GM23338 (cell line): ENCODE data around the gene CNN2.

Experiments
- CREB1 ChIP-seq: fragments of 250-450 bp; sonication (Bioruptor Pico); IDR thresholded peaks from 2 replicates; pipeline ENCODE4 v1.5.0; 2020; ENCODE audit warnings: low read depth, mild to moderate bottlenecking, moderate library complexity
- ETS1 ChIP-seq: IDR thresholded peaks from 2 replicates; pipeline ENCODE4 v1.6.1; 2016; ENCODE audit warnings: antibody characterized with exemption
- EZH2 ChIP-seq: fragments of 200-600 bp; sonication (generic); IDR thresholded peaks from one replicate; pipeline ENCODE4 v1.8.0; 2017; ENCODE audit warnings: antibody characterized with exemption, mild to moderate bottlenecking, low read depth; ENCODE audit not compliant: unreplicated experiment
- EZH2phosphoT487 ChIP-seq: fragments of 200-600 bp; sonication (generic); IDR thresholded peaks from one replicate; pipeline ENCODE4 v1.8.1; 2018; ENCODE audit warnings: antibody characterized with exemption; ENCODE audit not compliant: unreplicated experiment
- JUNB ChIP-seq: IDR thresholded peaks from one replicate; pipeline ENCODE4 v1.6.1; 2016; ENCODE audit warnings: antibody characterized with exemption; ENCODE audit not compliant: unreplicated experiment
- NANOG ChIP-seq: IDR thresholded peaks from 2 replicates; pipeline ENCODE4 v1.6.1; 2016; ENCODE audit warnings: antibody characterized with exemption, borderline replicate concordance
- POLR2AphosphoS5 ChIP-seq: IDR thresholded peaks from 2 replicates; pipeline ENCODE4 v1.6.1; 2016; ENCODE audit warnings: antibody characterized with exemption, low read depth
- ZNF331 ChIP-seq: fragments of 250-450 bp; sonication (Bioruptor Pico); IDR thresholded peaks from 2 replicates; pipeline ENCODE4 v1.5.0; 2020; ENCODE audit warnings: low read depth, mild to moderate bottlenecking, moderate library complexity
- TF ChIP-seq, protein P1 (sequence below): IDR thresholded peaks from one replicate; pipeline ENCODE4 v1.6.1; 2018; ENCODE audit warnings: antibody characterized with exemption; ENCODE audit not compliant: unreplicated experiment
- TF ChIP-seq, protein P2 (sequence below), 2 experiments: fragments of 200-600 bp in 1 of 2; sonication (generic) in 1 of 2; conservative IDR thresholded peaks; 2 replicates each; pipeline versions ENCODE4 v1.5.1 to v1.6.1; 2016 to 2017; ENCODE audit warnings: antibody characterized with exemption in 2 of 2, low read depth in 2 of 2, mild to moderate bottlenecking in 2 of 2, moderate library complexity in 1 of 2
- TF ChIP-seq, protein P3 (sequence below): fragments of 250-450 bp; sonication (Bioruptor Pico); IDR thresholded peaks from 2 replicates; pipeline ENCODE4 v1.5.0; 2020; ENCODE audit warnings: mild to moderate bottlenecking, moderate library complexity

GRCh38 chr19:977058-977464 is 49.3 kb upstream of the CNN2 start:
- TF ChIP-seq, protein P1, sequence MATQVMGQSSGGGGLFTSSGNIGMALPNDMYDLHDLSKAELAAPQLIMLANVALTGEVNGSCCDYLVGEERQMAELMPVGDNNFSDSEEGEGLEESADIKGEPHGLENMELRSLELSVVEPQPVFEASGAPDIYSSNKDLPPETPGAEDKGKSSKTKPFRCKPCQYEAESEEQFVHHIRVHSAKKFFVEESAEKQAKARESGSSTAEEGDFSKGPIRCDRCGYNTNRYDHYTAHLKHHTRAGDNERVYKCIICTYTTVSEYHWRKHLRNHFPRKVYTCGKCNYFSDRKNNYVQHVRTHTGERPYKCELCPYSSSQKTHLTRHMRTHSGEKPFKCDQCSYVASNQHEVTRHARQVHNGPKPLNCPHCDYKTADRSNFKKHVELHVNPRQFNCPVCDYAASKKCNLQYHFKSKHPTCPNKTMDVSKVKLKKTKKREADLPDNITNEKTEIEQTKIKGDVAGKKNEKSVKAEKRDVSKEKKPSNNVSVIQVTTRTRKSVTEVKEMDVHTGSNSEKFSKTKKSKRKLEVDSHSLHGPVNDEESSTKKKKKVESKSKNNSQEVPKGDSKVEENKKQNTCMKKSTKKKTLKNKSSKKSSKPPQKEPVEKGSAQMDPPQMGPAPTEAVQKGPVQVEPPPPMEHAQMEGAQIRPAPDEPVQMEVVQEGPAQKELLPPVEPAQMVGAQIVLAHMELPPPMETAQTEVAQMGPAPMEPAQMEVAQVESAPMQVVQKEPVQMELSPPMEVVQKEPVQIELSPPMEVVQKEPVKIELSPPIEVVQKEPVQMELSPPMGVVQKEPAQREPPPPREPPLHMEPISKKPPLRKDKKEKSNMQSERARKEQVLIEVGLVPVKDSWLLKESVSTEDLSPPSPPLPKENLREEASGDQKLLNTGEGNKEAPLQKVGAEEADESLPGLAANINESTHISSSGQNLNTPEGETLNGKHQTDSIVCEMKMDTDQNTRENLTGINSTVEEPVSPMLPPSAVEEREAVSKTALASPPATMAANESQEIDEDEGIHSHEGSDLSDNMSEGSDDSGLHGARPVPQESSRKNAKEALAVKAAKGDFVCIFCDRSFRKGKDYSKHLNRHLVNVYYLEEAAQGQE, result no peak
- no peak for TF ChIP-seq ZNF331 (CRISPR knock-in tag)
- TF ChIP-seq, protein P2, sequence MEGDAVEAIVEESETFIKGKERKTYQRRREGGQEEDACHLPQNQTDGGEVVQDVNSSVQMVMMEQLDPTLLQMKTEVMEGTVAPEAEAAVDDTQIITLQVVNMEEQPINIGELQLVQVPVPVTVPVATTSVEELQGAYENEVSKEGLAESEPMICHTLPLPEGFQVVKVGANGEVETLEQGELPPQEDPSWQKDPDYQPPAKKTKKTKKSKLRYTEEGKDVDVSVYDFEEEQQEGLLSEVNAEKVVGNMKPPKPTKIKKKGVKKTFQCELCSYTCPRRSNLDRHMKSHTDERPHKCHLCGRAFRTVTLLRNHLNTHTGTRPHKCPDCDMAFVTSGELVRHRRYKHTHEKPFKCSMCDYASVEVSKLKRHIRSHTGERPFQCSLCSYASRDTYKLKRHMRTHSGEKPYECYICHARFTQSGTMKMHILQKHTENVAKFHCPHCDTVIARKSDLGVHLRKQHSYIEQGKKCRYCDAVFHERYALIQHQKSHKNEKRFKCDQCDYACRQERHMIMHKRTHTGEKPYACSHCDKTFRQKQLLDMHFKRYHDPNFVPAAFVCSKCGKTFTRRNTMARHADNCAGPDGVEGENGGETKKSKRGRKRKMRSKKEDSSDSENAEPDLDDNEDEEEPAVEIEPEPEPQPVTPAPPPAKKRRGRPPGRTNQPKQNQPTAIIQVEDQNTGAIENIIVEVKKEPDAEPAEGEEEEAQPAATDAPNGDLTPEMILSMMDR (conservative IDR thresholded peaks at IDR 0.05; ENCODE audit: low read depth in 2 of 2), result no peak
- no peak for TF ChIP-seq EZH2
- TF ChIP-seq CREB1 (CRISPR knock-in tag), result no peak
- TF ChIP-seq EZH2phosphoT487, result no peak
- TF ChIP-seq JUNB, result no peak
- TF ChIP-seq, protein P3, sequence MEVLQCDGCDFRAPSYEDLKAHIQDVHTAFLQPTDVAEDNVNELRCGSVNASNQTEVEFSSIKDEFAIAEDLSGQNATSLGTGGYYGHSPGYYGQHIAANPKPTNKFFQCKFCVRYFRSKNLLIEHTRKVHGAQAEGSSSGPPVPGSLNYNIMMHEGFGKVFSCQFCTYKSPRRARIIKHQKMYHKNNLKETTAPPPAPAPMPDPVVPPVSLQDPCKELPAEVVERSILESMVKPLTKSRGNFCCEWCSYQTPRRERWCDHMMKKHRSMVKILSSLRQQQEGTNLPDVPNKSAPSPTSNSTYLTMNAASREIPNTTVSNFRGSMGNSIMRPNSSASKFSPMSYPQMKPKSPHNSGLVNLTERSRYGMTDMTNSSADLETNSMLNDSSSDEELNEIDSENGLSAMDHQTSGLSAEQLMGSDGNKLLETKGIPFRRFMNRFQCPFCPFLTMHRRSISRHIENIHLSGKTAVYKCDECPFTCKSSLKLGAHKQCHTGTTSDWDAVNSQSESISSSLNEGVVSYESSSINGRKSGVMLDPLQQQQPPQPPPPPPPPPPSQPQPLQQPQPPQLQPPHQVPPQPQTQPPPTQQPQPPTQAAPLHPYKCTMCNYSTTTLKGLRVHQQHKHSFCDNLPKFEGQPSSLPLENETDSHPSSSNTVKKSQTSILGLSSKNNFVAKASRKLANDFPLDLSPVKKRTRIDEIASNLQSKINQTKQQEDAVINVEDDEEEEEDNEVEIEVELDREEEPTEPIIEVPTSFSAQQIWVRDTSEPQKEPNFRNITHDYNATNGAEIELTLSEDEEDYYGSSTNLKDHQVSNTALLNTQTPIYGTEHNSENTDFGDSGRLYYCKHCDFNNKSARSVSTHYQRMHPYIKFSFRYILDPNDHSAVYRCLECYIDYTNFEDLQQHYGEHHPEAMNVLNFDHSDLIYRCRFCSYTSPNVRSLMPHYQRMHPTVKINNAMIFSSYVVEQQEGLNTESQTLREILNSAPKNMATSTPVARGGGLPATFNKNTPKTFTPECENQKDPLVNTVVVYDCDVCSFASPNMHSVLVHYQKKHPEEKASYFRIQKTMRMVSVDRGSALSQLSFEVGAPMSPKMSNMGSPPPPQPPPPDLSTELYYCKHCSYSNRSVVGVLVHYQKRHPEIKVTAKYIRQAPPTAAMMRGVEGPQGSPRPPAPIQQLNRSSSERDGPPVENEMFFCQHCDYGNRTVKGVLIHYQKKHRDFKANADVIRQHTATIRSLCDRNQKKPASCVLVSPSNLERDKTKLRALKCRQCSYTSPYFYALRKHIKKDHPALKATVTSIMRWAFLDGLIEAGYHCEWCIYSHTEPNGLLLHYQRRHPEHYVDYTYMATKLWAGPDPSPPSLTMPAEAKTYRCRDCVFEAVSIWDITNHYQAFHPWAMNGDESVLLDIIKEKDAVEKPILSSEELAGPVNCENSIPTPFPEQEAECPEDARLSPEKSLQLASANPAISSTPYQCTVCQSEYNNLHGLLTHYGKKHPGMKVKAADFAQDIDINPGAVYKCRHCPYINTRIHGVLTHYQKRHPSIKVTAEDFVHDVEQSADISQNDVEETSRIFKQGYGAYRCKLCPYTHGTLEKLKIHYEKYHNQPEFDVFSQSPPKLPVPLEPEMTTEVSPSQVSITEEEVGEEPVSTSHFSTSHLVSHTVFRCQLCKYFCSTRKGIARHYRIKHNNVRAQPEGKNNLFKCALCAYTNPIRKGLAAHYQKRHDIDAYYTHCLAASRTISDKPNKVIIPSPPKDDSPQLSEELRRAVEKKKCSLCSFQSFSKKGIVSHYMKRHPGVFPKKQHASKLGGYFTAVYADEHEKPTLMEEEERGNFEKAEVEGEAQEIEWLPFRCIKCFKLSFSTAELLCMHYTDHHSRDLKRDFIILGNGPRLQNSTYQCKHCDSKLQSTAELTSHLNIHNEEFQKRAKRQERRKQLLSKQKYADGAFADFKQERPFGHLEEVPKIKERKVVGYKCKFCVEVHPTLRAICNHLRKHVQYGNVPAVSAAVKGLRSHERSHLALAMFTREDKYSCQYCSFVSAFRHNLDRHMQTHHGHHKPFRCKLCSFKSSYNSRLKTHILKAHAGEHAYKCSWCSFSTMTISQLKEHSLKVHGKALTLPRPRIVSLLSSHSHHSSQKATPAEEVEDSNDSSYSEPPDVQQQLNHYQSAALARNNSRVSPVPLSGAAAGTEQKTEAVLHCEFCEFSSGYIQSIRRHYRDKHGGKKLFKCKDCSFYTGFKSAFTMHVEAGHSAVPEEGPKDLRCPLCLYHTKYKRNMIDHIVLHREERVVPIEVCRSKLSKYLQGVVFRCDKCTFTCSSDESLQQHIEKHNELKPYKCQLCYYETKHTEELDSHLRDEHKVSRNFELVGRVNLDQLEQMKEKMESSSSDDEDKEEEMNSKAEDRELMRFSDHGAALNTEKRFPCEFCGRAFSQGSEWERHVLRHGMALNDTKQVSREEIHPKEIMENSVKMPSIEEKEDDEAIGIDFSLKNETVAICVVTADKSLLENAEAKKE (CRISPR knock-in tag), result no peak
- no peak for TF ChIP-seq ETS1
- TF ChIP-seq POLR2AphosphoS5, result no peak
- TF ChIP-seq NANOG, result no peak
